ENCODE results near the gene TEAD1. TPM values are rescaled to one million over a fixed set of nuclear protein-coding genes. Genes with fewer than 3 reads are reported as not detected.

Gene TEAD1
- total and polyA plus RNA-seq, 9 of the 15 experiments (the other 6 are each of a cell fraction or from before 2014, with no cell fraction given), result 1.7 to 17.7 (median 10.8) TPM

DNA sequence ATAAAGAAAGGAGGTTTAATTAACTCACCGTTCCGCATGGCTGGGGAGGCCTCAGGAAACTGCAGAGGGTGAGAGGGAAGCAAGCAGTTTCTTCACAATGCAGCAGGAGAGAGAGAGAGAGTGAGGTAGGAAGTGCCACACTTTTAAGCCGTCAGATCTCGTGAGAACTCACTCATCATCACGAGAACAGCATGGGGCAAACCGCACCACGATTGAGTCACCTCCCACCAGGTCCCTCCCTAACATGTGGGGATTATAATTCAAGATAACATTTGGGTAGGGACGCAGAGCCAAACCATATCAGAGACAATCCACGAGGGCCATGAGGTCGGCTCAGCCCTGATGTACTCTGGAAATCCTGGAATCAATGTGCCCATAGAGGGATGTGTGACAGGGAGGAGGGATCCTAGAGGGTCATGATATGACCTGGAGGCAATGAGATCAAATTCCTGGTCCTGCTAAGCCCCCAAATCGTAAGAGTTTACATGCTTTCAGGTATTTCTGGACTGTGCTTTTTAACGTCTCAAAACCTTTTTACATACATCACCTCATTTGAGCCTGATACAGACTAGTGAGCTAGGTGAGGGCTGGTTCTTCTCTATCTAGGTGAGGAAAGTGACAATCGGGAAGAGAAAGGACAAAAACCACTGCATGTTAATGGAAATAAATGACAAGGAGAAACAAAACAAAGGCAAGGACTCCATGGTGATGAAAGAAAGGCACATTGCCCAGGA, 315.4 kb downstream of the TEAD1 start (continued):
- TF ChIP-seq, protein P1, sequence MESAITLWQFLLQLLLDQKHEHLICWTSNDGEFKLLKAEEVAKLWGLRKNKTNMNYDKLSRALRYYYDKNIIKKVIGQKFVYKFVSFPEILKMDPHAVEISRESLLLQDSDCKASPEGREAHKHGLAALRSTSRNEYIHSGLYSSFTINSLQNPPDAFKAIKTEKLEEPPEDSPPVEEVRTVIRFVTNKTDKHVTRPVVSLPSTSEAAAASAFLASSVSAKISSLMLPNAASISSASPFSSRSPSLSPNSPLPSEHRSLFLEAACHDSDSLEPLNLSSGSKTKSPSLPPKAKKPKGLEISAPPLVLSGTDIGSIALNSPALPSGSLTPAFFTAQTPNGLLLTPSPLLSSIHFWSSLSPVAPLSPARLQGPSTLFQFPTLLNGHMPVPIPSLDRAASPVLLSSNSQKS (CRISPR knock-in tag; IDR thresholded peaks at IDR 0.05), result no peak
- TF ChIP-seq FOXJ2 (tag; IDR thresholded peaks at IDR 0.05), result no peak; the same call in 1 of the 2 replicates
- no peak for TF ChIP-seq BDP1 (IDR thresholded peaks at IDR 0.05; ENCODE audit: insufficient read depth, insufficient read length)
- no peak for TF ChIP-seq ZNF76 (CRISPR knock-in tag; IDR thresholded peaks at IDR 0.05; ENCODE audit: borderline replicate concordance)
- no peak for TF ChIP-seq NR2C2 (CRISPR knock-in tag; IDR thresholded peaks at IDR 0.05)
- peak; percentile 37; the same call in 1 of the 2 replicates for TF ChIP-seq NR2C2 (tag; IDR thresholded peaks at IDR 0.05)
- no peak for TF ChIP-seq DNMT1 (IDR thresholded peaks at IDR 0.05)
- TF ChIP-seq RBM17 (IDR thresholded peaks at IDR 0.05; ENCODE audit: borderline replicate concordance, low read depth, low read length), result no peak
- no peak for TF ChIP-seq HDAC6 (IDR thresholded peaks at IDR 0.05; ENCODE audit: low read depth, low read length)
- no peak for TF ChIP-seq RBM39 (optimal IDR thresholded peaks at IDR 0.05; ENCODE audit: low read depth, low read length)
- TF ChIP-seq, protein P2, sequence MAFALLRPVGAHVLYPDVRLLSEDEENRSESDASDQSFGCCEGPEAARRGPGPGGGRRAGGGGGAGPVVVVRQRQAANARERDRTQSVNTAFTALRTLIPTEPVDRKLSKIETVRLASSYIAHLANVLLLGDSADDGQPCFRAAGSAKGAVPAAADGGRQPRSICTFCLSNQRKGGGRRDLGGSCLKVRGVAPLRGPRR (CRISPR knock-in tag; IDR thresholded peaks at IDR 0.05), result no peak
- TF ChIP-seq ILF3 (IDR thresholded peaks at IDR 0.05; ENCODE audit: borderline replicate concordance), result no peak
- TF ChIP-seq PCBP1 (IDR thresholded peaks at IDR 0.05; ENCODE audit: low read depth, low read length, poor library complexity, severe bottlenecking), result no peak
- peak; percentile 93 for TF ChIP-seq EP400 (IDR thresholded peaks at IDR 0.05)
- TF ChIP-seq RAD51 (IDR thresholded peaks at IDR 0.05; ENCODE audit: borderline replicate concordance, low read depth), result peak; percentile 29; the same call in 1 of the 2 replicates
- TF ChIP-seq, protein P3, sequence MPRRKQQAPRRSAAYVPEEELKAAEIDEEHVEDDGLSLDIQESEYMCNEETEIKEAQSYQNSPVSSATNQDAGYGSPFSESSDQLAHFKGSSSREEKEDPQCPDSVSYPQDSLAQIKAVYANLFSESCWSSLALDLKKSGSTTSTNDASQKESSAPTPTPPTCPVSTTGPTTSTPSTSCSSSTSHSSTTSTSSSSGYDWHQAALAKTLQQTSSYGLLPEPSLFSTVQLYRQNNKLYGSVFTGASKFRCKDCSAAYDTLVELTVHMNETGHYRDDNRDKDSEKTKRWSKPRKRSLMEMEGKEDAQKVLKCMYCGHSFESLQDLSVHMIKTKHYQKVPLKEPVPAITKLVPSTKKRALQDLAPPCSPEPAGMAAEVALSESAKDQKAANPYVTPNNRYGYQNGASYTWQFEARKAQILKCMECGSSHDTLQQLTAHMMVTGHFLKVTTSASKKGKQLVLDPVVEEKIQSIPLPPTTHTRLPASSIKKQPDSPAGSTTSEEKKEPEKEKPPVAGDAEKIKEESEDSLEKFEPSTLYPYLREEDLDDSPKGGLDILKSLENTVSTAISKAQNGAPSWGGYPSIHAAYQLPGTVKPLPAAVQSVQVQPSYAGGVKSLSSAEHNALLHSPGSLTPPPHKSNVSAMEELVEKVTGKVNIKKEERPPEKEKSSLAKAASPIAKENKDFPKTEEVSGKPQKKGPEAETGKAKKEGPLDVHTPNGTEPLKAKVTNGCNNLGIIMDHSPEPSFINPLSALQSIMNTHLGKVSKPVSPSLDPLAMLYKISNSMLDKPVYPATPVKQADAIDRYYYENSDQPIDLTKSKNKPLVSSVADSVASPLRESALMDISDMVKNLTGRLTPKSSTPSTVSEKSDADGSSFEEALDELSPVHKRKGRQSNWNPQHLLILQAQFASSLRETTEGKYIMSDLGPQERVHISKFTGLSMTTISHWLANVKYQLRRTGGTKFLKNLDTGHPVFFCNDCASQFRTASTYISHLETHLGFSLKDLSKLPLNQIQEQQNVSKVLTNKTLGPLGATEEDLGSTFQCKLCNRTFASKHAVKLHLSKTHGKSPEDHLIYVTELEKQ (CRISPR knock-in tag; IDR thresholded peaks at IDR 0.05), result no peak
- TF ChIP-seq PHF21A (IDR thresholded peaks at IDR 0.05; ENCODE audit: borderline replicate concordance, low read depth), result no peak
- TF ChIP-seq, protein P4, sequence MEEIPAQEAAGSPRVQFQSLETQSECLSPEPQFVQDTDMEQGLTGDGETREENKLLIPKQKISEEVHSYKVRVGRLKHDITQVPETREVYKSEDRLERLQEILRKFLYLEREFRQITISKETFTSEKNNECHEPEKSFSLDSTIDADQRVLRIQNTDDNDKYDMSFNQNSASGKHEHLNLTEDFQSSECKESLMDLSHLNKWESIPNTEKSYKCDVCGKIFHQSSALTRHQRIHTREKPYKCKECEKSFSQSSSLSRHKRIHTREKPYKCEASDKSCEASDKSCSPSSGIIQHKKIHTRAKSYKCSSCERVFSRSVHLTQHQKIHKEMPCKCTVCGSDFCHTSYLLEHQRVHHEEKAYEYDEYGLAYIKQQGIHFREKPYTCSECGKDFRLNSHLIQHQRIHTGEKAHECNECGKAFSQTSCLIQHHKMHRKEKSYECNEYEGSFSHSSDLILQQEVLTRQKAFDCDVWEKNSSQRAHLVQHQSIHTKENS (CRISPR knock-in tag; IDR thresholded peaks at IDR 0.05), result no peak
- TF ChIP-seq, protein P5, sequence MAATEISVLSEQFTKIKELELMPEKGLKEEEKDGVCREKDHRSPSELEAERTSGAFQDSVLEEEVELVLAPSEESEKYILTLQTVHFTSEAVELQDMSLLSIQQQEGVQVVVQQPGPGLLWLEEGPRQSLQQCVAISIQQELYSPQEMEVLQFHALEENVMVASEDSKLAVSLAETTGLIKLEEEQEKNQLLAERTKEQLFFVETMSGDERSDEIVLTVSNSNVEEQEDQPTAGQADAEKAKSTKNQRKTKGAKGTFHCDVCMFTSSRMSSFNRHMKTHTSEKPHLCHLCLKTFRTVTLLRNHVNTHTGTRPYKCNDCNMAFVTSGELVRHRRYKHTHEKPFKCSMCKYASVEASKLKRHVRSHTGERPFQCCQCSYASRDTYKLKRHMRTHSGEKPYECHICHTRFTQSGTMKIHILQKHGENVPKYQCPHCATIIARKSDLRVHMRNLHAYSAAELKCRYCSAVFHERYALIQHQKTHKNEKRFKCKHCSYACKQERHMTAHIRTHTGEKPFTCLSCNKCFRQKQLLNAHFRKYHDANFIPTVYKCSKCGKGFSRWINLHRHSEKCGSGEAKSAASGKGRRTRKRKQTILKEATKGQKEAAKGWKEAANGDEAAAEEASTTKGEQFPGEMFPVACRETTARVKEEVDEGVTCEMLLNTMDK (IDR thresholded peaks at IDR 0.05; ENCODE audit: borderline replicate concordance, insufficient read depth, low read depth, low read length, poor library complexity, severe bottlenecking), result no peak
- TF ChIP-seq PTBP1 (IDR thresholded peaks at IDR 0.05; ENCODE audit: low read depth, low read length), result no peak
